HEK293 (cell line): ENCODE data around the gene UBL4A.
A peak's percentile ranks its signal among the peaks of the same experiment; 100 is the strongest.

Experiments used
- KLF10 ChIP-seq: fragments of 450-650 bp; IDR thresholded peaks from 2 replicates; pipeline ENCODE4 v1.5.1; 2018; ENCODE audit warnings: missing biosample characterization, mild to moderate bottlenecking, missing genetic modification characterization
- PRDM6 ChIP-seq: fragments of 450-650 bp; formaldehyde crosslinking; IDR thresholded peaks from 2 replicates; pipeline ENCODE4 v1.5.1; 2017; ENCODE audit warnings: missing biosample characterization, missing genetic modification characterization
- SALL2 ChIP-seq: fragments of 450-650 bp; formaldehyde crosslinking; IDR thresholded peaks from 2 replicates; pipeline ENCODE4 v1.5.0; 2017; ENCODE audit warnings: missing biosample characterization, mild to moderate bottlenecking, missing genetic modification characterization, borderline replicate concordance
- SP3 ChIP-seq: fragments of 450-650 bp; formaldehyde crosslinking; IDR thresholded peaks from 2 replicates; pipeline ENCODE4 v1.5.1; 2016; ENCODE audit warnings: missing biosample characterization, missing genetic modification characterization
- TCF7L2 ChIP-seq: IDR thresholded peaks from 2 replicates; pipeline ENCODE4 v1.6.1; 2011; ENCODE audit warnings: low read depth, mild to moderate bottlenecking, inconsistent platforms, low read length, moderate library complexity, borderline replicate concordance
- ZBTB1 ChIP-seq: fragments of 450-650 bp; formaldehyde crosslinking; IDR thresholded peaks from 2 replicates; pipeline ENCODE4 v1.5.1; 2016; ENCODE audit warnings: missing biosample characterization, missing genetic modification characterization
- ZBTB11 ChIP-seq: fragments of 450-650 bp; formaldehyde crosslinking; conservative IDR thresholded peaks from 2 replicates; pipeline ENCODE4 v1.5.1; 2016; ENCODE audit warnings: low read depth, missing biosample characterization, missing genetic modification characterization
- ZBTB17 ChIP-seq: fragments of 450-650 bp; formaldehyde crosslinking; IDR thresholded peaks from 2 replicates; pipeline ENCODE4 v1.5.1; 2016; ENCODE audit warnings: missing biosample characterization, missing genetic modification characterization
- ZBTB21 ChIP-seq: fragments of 450-650 bp; formaldehyde crosslinking; IDR thresholded peaks from 2 replicates; pipeline ENCODE4 v1.5.1; 2017; ENCODE audit warnings: missing biosample characterization, missing genetic modification characterization
- ZBTB49 ChIP-seq: fragments of 450-650 bp; formaldehyde crosslinking; IDR thresholded peaks from 2 replicates; pipeline ENCODE4 v1.5.1; 2016; ENCODE audit warnings: missing biosample characterization, missing genetic modification characterization, low read depth
- ZFP3 ChIP-seq: fragments of 450-650 bp; formaldehyde crosslinking; IDR thresholded peaks from 2 replicates; pipeline ENCODE4 v1.5.1; 2016; ENCODE audit warnings: low read depth, missing biosample characterization, missing genetic modification characterization
- ZNF112 ChIP-seq: fragments of 450-650 bp; formaldehyde crosslinking; IDR thresholded peaks from 2 replicates; pipeline ENCODE4 v1.5.0; 2017; ENCODE audit warnings: missing biosample characterization, missing genetic modification characterization
- ZNF121 ChIP-seq: fragments of 450-650 bp; formaldehyde crosslinking; IDR thresholded peaks from 2 replicates; pipeline ENCODE4 v1.5.1; 2016; ENCODE audit warnings: missing biosample characterization, missing genetic modification characterization
- ZNF138 ChIP-seq: fragments of 450-650 bp; formaldehyde crosslinking; IDR thresholded peaks from 2 replicates; pipeline ENCODE4 v1.5.1; 2016; ENCODE audit warnings: missing biosample characterization, missing genetic modification characterization, borderline replicate concordance
- ZNF140 ChIP-seq: fragments of 450-650 bp; formaldehyde crosslinking; IDR thresholded peaks from 2 replicates; pipeline ENCODE4 v1.5.1; 2016; ENCODE audit warnings: missing biosample characterization, missing genetic modification characterization
- ZNF169 ChIP-seq: fragments of 450-650 bp; formaldehyde crosslinking; IDR thresholded peaks from 2 replicates; pipeline ENCODE4 v1.5.1; 2016; ENCODE audit warnings: missing biosample characterization, missing genetic modification characterization
- ZNF19 ChIP-seq: fragments of 450-650 bp; formaldehyde crosslinking; IDR thresholded peaks from 2 replicates; pipeline ENCODE4; 2016; ENCODE audit warnings: missing biosample characterization, missing genetic modification characterization, low read depth
- ZNF24 ChIP-seq: fragments of 450-650 bp; formaldehyde crosslinking; IDR thresholded peaks from 2 replicates; pipeline ENCODE4 v1.5.1; 2016; ENCODE audit warnings: missing biosample characterization, missing genetic modification characterization
- ZNF274 ChIP-seq, 2 experiments: fragments of 200-500 bp in 1 of 2; fragments of 450-650 bp in 1 of 2; sonication (Bioruptor generic) in 1 of 2; formaldehyde crosslinking in 1 of 2; IDR thresholded peaks; 2 replicates each; pipeline versions ENCODE4 v1.5.1 to v1.6.1; 2014 to 2016; ENCODE audit warnings: borderline replicate concordance in 1 of 2, inconsistent platforms in 1 of 2, low read length in 1 of 2, missing biosample characterization in 1 of 2, missing genetic modification characterization in 1 of 2
- ZNF350 ChIP-seq: fragments of 450-650 bp; formaldehyde crosslinking; IDR thresholded peaks from 2 replicates; pipeline ENCODE4 v1.5.0; 2017; ENCODE audit warnings: missing biosample characterization, mild to moderate bottlenecking, missing genetic modification characterization
- ZNF366 ChIP-seq: fragments of 450-650 bp; formaldehyde crosslinking; conservative IDR thresholded peaks from 2 replicates; pipeline ENCODE4 v1.5.1; 2016; ENCODE audit warnings: missing biosample characterization, missing genetic modification characterization
- ZNF404 ChIP-seq: fragments of 450-650 bp; formaldehyde crosslinking; IDR thresholded peaks from 2 replicates; pipeline ENCODE4 v1.5.1; 2017; ENCODE audit warnings: missing biosample characterization, missing genetic modification characterization
- ZNF449 ChIP-seq: fragments of 450-650 bp; formaldehyde crosslinking; IDR thresholded peaks from 2 replicates; pipeline ENCODE4 v1.5.1; 2017; ENCODE audit warnings: missing biosample characterization, mild to moderate bottlenecking, missing genetic modification characterization, moderate library complexity
- ZNF510 ChIP-seq: fragments of 450-650 bp; formaldehyde crosslinking; IDR thresholded peaks from 2 replicates; pipeline ENCODE4 v1.5.1; 2018; ENCODE audit warnings: mild to moderate bottlenecking, missing genetic modification characterization, missing biosample characterization; ENCODE audit not compliant: insufficient replicate concordance
- ZNF639 ChIP-seq: fragments of 450-650 bp; formaldehyde crosslinking; IDR thresholded peaks from 2 replicates; pipeline ENCODE4 v1.5.1; 2016; ENCODE audit warnings: missing biosample characterization, missing genetic modification characterization
- ZNF654 ChIP-seq: fragments of 450-650 bp; formaldehyde crosslinking; IDR thresholded peaks from 2 replicates; pipeline ENCODE4 v1.5.1; 2016; ENCODE audit warnings: low read depth, missing biosample characterization, missing genetic modification characterization
- ZNF692 ChIP-seq: fragments of 450-650 bp; formaldehyde crosslinking; IDR thresholded peaks from 2 replicates; pipeline ENCODE4 v1.5.1; 2016; ENCODE audit warnings: missing biosample characterization, missing genetic modification characterization

Gene UBL4A

GRCh38 chrX:154490414-154491083 is 4.1 kb upstream of the UBL4A start, which contains the start of gene SLC10A3 (continued):
- TF ChIP-seq ZNF510 (tag by site-specific recombination) (no peak), ZNF121 (tag by site-specific recombination) (no peak), KLF10 (tag by site-specific recombination) (peak; percentile 70; the same call in 1 of the 2 replicates), ZNF169 (tag by site-specific recombination) (no peak), ZFP3 (tag by site-specific recombination) (no peak), ZNF639 (tag by site-specific recombination) (no peak), TCF7L2 (no peak), ZBTB11 (tag by site-specific recombination) (no peak), ZBTB1 (tag by site-specific recombination) (no peak), ZNF692 (tag by site-specific recombination) (no peak), ZNF366 (tag by site-specific recombination) (no peak), ZNF404 (tag by site-specific recombination) (no peak), ZBTB49 (tag by site-specific recombination) (no peak), ZNF138 (tag by site-specific recombination) (no peak), ZNF19 (tag by site-specific recombination) (no peak), ZNF654 (tag by site-specific recombination) (no peak), ZBTB21 (peak; percentile 39), ZNF24 (no peak), SALL2 (tag by site-specific recombination) (no peak), ZNF140 (tag by site-specific recombination) (no peak), SP3 (tag by site-specific recombination) (peak; percentile 67), ZNF350 (tag by site-specific recombination) (no peak), ZNF449 (tag by site-specific recombination) (0 out of 2 replicates have a peak, but pooled peaks have one; percentile 53), ZNF112 (no peak), ZBTB17 (tag by site-specific recombination) (peak; percentile 92), ZNF274 (IDR thresholded peaks at IDR 0.05; ENCODE audit: low read length) (no peak), ZNF274 (tag by site-specific recombination; IDR thresholded peaks at IDR 0.05; ENCODE audit: borderline replicate concordance) (no peak), PRDM6 (tag by site-specific recombination) (no peak)
